NT2/D1 (cell line): ENCODE results near the gene BEST4.

Source experiments
- YY1 ChIP-seq: IDR thresholded peaks from 2 replicates; pipeline ENCODE4 v1.6.1; 2011; ENCODE audit not compliant: insufficient read length, insufficient read depth
- ZNF274 ChIP-seq: IDR thresholded peaks from 2 replicates; pipeline ENCODE4 v1.6.1; 2011; ENCODE audit warnings: mild to moderate bottlenecking, low read depth, low read length

DNA sequence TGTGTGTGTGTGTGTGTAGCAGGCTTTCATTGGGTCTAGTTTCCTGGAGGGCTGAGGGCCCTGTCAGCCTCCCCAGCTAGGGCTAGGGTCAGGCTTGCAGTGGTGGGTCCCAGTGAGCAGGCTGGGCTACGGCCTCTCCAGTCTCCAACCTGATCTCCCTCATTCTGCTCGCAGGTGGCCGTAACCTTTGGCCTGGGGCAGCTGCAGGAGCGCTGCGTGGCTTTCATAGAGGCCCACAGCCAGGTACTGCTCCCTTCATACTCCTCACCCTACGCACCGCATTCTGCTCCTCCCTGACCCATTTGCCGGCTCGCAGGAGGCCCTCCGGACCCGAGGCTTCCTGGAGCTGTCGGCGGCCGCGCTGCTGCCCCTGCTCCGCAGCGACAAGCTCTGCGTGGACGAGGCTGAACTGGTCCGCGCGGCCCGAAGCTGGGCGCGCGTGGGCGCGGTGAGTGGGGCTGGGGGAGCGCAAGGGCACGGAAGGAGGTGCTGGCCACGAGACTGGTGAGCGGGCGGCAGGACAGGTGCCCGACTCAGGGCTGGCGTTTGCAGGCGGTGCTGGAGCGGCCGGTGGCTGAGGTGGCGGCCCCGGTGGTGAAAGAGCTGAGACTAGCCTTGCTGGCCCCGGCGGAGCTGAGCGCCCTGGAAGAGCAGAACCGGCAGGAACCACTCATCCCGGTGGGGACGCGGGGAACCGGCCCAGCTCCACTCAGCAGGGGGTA is 25.0 kb upstream of the BEST4 start:
- TF ChIP-seq YY1 (no peak), ZNF274 (no peak)
